ENCODE data around the gene IFT57.
A peak's percentile ranks its signal among the peaks of the same experiment; 100 is the strongest.
"Not testable (repeated sequence)": the region's sequence is repeated elsewhere in the genome, so short reads cannot be mapped to it uniquely, and the experiment has no call there.

The IFT57 gene

DNA sequence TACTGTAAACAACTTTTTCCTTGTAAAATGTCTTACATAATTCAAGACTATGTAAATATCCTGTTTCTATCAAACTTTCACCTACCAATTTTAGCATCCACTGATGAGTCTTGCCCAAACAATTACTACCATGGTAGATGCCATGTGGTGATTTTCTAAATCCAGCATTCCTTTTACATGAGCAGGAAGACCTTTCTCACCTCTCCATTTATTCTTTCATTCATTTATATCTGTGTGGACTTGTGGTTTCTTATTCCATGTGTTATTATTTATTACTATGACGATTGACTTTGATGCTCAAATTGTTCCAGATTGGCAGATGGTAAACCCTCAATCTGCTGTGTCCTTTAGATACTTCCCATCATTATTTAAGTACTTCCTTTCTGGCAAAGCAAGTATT is 62.4 kb downstream of the IFT57 start:
- no peak for DNase-seq (ENCODE audit: low spot score)

DNA sequence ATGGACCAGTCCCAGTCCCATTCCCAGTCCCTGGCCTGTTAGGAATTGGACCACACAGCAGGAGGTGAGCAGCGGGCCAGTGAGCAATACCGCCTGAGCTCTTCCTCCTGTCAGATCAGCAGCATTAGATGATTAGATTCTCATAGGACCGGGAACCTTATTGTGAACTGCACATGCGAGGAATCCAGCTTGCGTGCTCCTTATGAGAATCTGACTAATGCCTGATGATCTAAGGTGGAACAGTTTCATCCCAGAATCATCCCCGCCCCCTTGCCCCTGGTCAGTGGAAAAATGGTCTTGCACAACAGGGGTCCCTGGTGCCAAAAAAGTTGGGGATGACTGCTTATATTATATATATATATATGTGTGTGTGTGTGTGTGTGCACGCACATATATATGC is 63.1 kb downstream of the IFT57 start:
- no peak for DNase-seq (ENCODE audit: low spot score)

- no peak for DNase-seq (ENCODE audit: low spot score)
Measured at GRCh38 chr3:108158251-108158650, 64.0 kb downstream of the IFT57 start.

DNA sequence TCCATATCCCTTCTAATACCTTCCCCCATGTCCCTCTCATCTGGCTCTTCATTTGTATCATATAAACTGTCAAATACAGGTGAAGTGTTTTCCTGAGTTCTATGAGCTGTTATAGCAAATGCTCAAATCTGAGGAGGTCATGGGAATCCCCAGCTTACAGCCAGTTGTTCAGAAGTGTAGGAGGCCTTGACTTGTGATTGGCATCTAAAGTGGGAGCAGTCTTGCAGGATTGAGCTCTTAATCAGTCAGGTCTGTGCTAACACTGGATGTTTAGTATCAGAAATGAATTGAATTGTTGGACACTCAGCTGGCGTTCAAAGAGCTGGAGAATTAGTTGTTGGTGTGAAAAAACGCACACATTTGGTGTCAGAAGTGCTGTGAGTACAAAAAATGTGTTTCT is 65.0 kb downstream of the IFT57 start:
- no peak for DNase-seq (ENCODE audit: low spot score)

DNA sequence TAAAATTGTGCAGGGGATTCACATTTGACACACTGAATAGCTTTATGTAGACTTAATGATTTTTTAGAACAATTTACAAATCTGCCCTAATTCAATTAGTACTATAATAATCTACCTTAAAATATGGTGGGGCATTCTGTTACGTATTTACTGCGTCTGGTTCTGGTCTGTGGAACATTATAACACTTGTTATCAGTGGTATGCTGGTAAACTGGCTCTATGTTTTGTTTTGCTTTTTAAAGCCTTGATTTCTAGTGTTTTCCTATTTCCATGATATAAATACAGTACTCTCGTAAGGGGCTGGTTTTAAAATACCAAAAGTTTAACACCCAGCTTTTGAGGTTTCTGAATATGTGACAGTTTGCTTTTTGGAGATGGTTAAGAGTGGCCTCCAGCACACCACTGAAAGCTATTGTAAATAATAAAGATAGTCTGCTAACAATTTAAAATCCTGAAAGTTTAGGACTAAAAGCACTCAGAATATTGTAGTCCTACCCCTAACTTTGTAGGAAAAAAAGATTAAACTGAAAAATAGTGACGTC is 65.8 kb downstream of the IFT57 start:
- no peak for DNase-seq (ENCODE audit: low spot score)

- not testable (repeated sequence) for DNase-seq (ENCODE audit: low spot score)
Measured at GRCh38 chr3:108155642-108156041, 66.6 kb downstream of the IFT57 start.

GRCh38 chr3:108153451-108153981 is 68.7 kb downstream of the IFT57 start:
- DNase-seq (ENCODE audit: low spot score) = peak; percentile 23

GRCh38 chr3:108152274-108152673 is 70.0 kb downstream of the IFT57 start:
- DNase-seq (ENCODE audit: low spot score) = no peak

GRCh38 chr3:108150200-108150599 is 72.0 kb downstream of the IFT57 start:
- DNase-seq (ENCODE audit: low spot score) = peak; percentile 9

- DNase-seq (ENCODE audit: low spot score) = no peak
Measured at GRCh38 chr3:108146139-108146538, 76.1 kb downstream of the IFT57 start.

- no peak for DNase-seq (ENCODE audit: low spot score)
Measured at GRCh38 chr3:108145578-108145977, 76.6 kb downstream of the IFT57 start.

DNA sequence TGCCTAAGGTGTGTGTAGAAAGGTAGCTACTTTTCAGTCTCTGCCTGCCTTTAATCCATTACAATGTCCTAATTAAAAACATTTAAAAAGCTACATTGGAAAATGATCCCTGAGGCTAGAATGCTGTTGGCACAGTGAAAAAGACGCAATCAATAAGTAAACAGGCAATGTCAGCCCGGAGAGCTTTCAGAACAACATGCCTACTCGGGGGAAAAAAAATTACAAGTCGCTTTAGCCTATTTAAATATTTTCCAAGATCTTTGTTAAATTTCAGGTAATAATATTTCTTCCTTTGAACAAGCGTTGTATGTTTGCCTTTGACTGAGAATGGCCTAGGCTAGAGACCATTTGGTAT is 84.8 kb downstream of the IFT57 start:
- DNase-seq (ENCODE audit: low spot score) = no peak

GRCh38 chr3:108136561-108137459 is 85.4 kb downstream of the IFT57 start:
- DNase-seq (ENCODE audit: low spot score) = no peak

DNA sequence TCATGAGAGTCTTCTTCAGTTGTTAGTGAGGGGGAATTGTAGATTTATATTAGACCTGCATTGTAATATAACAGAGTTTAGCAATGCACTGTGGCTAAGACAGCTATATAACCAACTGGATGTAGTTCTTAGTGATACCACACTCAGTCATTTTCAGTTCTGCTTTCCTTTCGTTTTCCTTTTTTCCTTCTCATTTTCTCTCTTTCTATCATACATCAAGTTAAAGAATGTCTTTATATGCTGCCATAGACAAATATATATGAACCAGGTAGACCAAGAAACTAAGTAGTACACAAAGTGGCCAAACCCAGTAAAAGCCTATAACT is 87.7 kb downstream of the IFT57 start:
- no peak for DNase-seq (ENCODE audit: low spot score)

DNA sequence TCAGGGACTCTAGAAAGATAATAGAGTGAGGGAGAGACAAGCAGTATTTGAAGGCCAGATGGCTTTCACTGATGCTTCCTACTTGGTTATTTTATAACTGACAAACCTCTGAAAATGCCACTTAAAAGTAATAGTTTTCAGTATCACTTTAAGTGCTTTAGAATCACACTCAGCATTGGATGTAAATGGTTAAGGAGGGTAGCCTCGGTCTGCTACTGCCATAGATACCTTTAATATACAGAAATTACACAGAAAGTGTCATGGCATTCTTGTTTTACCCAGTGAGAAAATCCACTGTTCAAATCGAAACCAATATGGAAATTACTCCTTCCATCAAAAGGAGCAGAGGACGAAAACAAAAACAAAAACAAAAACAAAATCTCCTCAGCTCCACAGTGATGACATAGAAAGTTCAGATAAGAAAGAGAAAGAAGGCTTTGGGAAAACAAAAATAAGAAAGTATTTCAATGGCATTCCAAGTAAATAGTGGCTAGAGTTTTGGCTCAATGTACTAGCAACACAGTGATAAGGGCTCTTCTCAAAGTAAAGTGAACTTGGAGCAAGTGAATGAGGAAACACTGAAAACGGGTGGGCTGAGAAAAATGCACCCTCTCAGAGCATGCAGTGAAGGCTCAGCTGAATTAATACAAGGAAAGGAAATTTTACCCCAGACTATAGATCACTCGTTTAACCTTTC is 88.2 kb downstream of the IFT57 start:
- no peak for DNase-seq (ENCODE audit: low spot score)

DNA sequence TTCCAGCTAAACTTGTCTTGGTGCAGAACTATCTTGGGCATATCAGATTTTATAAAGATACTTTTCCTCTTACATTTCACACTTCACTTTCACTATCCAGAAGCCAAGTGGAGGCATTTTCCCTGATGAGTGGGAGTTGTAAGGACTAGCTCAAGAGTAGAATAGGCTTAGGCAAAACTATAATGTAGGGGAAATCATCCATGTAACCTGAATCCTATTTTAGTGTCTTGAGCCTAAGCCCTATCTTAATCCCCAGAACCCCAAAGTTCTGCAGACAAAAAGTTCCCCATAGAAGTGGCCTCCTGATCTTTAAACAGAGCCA is 89.2 kb downstream of the IFT57 start:
- DNase-seq (ENCODE audit: low spot score) = no peak

DNA sequence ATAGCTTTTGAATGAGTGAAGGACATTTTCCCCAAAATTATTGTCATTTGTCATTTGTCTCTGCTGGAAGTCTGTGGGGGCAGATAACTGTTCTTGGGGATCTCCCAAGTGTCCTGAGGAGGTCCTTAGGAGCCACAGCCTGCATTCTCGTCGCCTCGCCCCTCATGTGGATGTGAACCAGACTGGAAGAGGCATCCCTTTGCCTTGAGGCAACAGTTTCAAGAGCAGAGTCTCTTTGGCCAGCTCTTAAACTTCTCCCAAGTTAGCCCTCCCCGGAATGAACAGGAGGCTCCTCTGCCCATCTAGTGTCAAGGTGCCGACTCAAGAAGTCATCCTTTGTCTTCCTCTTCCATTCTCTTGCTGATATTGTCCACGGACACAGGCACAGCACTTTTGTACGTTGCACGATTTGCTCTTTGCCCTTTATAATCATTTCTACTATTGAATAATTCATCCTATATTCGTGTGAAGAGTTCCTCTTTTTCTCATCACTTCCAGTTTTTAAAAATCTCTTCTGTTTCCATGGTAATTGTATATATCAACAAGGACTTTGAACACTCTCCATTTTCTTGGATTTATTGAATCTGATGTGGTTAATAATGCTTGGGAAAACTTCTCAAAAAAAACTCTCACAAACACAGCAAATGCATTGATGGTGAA is 90.6 kb downstream of the IFT57 start:
- DNase-seq (ENCODE audit: low spot score) = no peak

GRCh38 chr3:108130701-108131474 is 91.3 kb downstream of the IFT57 start:
- no peak for DNase-seq (ENCODE audit: low spot score)

DNA sequence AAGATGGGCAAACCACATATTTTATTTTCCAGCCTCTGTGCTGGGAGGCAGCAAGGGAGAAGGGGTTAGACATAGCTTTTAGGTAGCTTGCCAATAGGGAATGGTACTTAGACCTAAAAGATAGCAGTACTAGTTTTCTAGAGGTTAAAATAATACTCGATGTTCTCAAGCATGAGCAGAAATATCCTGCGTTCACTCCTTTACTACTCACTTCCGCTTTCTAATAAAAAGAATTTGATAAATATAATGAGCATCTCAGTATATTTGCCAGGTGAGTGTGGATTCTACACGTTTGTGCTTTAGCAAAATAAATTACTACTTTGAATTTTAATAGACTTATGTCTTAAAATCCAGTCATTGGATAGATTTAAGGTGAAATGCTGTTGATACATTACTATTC is 92.0 kb downstream of the IFT57 start:
- DNase-seq (ENCODE audit: low spot score) = no peak

- DNase-seq (ENCODE audit: low spot score) = no peak
Measured at GRCh38 chr3:108127301-108127988, 94.8 kb downstream of the IFT57 start.

GRCh38 chr3:108126348-108126747 is 95.9 kb downstream of the IFT57 start:
- DNase-seq (ENCODE audit: low spot score) = no peak
